GM19324 (cell line): Measurements from ENCODE around the gene SCYGR4.
"Not testable (repeated sequence)": the region's sequence is repeated elsewhere in the genome, so short reads cannot be mapped to it uniquely, and the experiment has no call there.

Source experiments
- ATAC-seq: cut with Tn5 transposase; IDR thresholded peaks from one replicate; pipeline ENCODE4 v1.9.1; 2021; ENCODE audit warnings: mild to moderate bottlenecking, moderate library complexity; ENCODE audit not compliant: unreplicated experiment, low FRiP score

The SCYGR4 gene

DNA sequence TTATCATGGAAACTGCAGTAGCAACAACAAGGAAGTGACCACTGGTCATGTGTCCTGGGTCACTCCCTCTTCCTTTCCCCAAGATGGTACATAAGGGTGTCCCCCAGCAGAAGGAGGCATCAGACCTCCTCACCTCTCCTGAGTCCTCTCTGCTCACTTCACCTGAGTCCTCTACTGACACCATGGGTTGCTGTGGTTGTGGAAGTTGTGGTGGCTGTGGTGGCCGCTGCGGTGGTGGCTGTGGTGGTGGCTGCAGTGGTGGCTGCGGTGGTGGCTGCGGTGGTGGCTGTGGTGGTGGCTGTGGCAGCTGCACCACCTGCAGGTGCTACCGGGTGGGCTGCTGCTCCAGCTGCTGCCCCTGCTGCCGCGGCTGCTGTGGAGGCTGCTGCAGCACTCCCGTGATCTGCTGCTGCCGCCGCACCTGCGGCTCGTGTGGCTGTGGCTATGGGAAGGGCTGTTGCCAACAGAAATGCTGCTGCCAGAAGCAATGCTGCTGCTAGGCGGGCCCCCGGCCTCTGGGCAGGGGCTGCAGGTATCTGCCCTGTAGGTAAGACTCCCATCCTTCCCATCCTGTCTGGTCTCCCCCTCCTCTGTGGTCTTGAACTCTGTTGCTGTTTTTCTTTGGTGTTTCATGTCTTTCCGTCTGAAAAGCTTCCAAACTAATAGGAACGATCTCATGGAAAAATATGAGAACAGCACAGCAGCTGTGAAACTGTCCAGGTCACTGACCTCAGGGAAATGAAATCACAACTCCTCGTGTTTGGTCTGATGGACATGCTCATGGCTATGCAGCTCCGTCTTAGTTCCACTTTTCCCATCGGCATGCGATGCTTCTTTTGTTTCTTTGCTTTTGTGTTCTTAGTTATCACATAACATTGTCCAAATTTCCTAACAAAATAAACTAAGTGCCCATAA lies at the start of gene SCYGR4:
TSS of gene SCYGR4 (plus strand) at position 183 of the 915 bp plus-strand sequence. CDS start at position 183, 0 bp downstream.
- no peak for ATAC-seq

DNA sequence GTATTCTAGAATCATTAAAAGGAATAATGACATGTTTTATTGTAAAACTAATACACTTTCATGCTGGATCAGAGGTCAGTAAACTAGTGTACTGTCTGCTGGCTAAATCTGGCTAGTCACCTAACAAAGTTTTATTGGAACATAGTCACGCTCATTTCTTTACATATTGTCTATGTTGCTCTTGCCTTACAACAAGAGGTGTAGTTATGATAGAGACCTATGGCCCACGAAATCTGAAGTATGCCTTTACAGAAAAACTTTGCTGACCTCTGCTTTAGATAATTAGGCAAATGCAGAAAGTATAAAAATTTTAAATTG lies 48.5 kb upstream of the SCYGR4 start:
- ATAC-seq, result no peak

DNA sequence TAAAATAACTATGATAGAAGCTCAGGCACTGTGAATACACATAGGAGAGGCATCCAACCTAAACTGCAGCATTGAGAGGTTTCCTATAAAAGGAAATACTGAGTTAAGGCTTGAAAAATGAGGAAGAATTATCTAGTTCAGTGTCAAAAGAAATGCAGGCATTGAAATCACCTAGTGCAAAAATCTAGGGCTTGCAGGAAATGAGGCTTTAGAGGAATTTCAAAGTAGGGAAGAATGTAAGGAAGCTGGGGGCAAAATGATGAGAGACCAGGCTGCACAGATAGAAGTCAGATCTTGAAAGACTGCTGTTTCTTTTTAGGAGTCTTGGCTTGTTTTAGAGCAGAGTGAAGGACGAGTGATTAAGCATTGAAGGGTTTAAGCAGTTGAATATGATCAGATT lies 46.7 kb upstream of the SCYGR4 start:
- ATAC-seq, result no peak

DNA sequence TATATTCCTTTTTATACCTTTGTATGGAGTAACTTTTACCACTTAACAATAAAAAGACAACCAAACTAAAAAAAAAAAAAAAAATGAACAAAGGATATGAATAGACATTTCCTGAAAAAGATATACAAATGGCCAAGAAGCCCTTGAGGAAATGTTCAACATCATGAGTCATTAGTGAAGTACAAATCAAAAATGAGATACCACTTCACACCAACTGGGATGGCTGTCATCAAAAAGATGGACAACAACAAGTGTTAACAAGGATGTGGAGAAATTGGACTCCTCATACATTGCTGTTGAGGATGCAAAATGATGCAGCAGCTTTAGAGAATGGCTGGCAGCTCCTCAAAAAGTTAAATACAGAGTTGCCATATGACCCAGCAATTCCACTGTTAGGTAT lies 41.2 kb upstream of the SCYGR4 start:
- no peak for ATAC-seq

GRCh38 chr2:227576812-227577211 lies 40.5 kb upstream of the SCYGR4 start:
- ATAC-seq, result no peak

DNA sequence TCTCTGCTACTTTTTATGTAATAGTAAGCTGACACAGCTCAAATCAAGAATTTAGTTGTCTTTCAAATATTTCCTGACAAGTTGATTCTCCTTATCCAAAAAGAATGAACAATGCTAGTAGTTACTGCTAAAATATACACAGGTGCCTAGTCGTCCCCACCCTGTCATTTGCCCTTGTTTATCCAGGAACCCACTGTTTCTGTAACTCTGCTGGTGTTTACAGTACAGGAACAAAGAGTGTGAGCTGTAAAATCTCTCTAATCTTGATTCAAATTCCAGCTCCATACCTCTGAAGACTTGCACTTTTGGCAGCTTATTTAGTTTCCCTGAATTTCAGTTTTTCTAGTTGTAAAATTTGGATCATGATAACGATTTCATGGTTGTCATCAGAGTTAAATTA lies 39.7 kb upstream of the SCYGR4 start:
- ATAC-seq, result no peak

GRCh38 chr2:227578642-227579041 lies 38.7 kb upstream of the SCYGR4 start:
- no peak for ATAC-seq

- no peak for ATAC-seq
Measured at GRCh38 chr2:227579791-227580190, 37.5 kb upstream of the SCYGR4 start.

DNA sequence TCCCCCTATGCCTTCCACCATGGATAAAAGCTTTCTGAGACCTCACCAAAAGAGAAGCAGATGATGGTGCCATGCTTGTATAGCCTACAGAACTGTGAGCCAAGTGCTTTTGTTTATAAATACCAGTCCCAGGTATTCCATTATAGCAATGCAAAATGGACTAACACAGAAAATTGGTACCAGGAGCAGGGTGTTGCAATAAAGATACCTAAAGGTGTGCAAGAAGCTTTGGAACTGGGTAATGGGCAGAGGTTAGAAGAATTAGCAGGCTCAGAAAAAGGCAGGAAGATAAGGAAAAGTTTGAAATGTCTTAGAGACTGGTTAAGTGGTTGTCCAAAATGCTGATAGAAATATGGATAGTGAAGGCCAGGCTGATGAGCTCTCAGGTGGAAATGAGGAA lies 34.9 kb upstream of the SCYGR4 start:
- no peak for ATAC-seq

- peak; percentile 91 for ATAC-seq
Measured at GRCh38 chr2:227592694-227593387, 24.5 kb upstream of the SCYGR4 start.

DNA sequence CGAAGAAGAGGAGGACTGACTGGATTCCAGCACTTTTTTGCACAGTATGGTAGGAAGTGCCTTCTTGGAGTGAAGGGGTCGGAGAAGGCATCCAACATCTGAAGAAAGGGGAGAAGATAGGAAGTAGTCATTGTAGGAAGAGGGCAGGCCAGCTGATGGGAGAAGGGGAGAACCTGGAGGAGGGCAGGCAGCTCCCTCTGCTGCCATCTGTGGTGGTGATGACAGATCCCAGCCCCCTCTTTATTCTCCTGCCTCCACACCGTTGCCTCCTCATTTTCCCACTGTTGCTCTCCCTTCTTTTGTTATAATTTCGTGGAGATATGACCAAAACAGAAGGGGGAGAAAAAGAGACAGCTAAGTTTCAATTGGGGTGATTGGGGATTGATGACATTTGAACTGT lies 21.5 kb upstream of the SCYGR4 start:
- ATAC-seq, result no peak

- no peak for ATAC-seq
Measured at GRCh38 chr2:227597036-227597435, 20.3 kb upstream of the SCYGR4 start.

GRCh38 chr2:227597998-227598397 lies 19.3 kb upstream of the SCYGR4 start:
- no peak for ATAC-seq

DNA sequence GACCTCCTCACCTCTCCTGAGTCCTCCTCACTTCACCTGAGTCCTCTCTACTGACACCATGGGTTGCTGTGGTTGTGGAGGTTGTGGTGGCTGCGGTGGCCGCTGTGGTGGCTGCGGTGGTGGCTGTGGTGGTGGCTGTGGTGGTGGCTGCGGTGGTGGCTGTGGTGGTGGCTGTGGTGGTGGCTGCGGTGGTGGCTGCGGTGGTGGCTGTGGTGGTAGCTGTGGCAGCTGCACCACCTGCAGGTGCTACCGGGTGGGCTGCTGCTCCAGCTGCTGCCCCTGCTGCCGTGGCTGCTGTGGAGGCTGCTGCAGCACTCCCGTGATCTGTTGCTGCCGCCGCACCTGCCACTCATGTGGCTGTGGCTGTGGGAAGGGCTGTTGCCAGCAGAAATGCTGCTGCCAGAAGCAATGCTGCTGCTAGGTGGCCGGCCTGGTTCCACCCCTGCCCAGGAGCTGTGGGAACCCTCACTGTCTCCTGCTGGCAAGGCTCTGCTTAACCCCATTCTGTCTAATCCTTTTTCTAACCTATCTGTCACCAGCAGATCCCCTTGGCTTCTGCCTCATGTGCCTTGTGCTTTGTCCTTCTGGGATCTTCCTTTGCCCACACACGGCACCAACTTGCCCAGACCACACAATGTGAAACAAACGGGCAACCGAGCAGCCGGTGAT lies 18.3 kb upstream of the SCYGR4 start, which contains the start of gene SCYGR2:
TSS of gene SCYGR2 (plus strand) at position 59 of the 669 bp plus-strand sequence. CDS start at position 59, 0 bp downstream.
- not testable (repeated sequence) for ATAC-seq

GRCh38 chr2:227602358-227602757 lies 14.9 kb upstream of the SCYGR4 start:
- no peak for ATAC-seq

- no peak for ATAC-seq
Measured at GRCh38 chr2:227606476-227606875, 10.8 kb upstream of the SCYGR4 start.

DNA sequence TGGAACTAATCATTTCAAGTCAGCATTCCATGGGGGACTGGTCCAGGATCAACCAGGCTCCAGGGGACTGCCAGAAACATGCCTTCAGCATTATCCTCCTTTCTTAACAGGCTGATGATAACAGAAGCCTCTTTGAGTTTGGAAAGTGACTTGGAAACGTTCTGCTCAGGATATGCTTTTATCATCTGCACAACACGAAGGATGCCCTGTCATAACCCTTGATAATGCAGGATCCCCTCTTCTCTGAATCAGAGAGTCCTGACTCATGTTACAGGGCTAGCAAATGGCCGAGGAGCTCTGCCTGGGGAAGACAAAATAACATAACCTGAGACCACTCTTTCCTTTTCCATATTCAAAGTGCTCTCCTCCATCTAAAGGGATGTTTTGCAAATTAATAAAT lies 9.4 kb upstream of the SCYGR4 start:
- ATAC-seq, result no peak

GRCh38 chr2:227608561-227609338 lies 8.5 kb upstream of the SCYGR4 start:
- ATAC-seq, result peak; percentile 45

DNA sequence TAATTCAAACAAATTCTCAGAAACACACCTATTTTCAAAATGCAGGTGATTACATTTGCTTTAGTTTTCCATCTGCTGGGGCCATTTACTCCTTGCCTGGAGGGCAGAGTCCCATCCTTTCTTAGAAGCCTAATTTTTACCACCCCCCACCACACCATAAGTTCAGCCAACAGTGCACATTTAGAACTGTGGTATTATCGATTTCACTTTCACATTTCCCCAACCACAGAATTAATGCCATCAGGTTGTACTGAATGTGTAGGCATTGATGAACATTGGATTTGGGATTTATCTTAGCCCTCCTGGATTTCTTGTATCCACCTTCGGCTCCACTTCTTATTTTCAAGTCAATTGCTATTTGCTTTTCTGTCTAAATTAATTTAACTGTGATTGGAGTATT lies 7.2 kb upstream of the SCYGR4 start:
- no peak for ATAC-seq

- ATAC-seq, result no peak
Measured at GRCh38 chr2:227612546-227613271, 4.6 kb upstream of the SCYGR4 start.
